ENCODE results near the gene ZNF512B. TPM values are rescaled to one million over a fixed set of nuclear protein-coding genes. Genes with fewer than 3 reads are reported as not detected.
"Not testable (repeated sequence)": the region's sequence is repeated elsewhere in the genome, so short reads cannot be mapped to it uniquely, and the experiment has no call there.

Gene ZNF512B
- total RNA-seq, 1 donor from 2014 or later, result 17.5 TPM

- Histone ChIP-seq H3K27me3 (no peaks in the 10 kb centered on the region), H3K4me1 (peaks cover 0 to 5% of the 10 kb centered on the region in 2 donors), H3K4me3 (no peak overlapping the region), H3K9me3 (no peaks in the 10 kb centered on the region), H3K36me3 (peaks cover 8 to 12% of the 10 kb centered on the region in 2 donors), H3K27ac (no peak overlapping the region)
- TF ChIP-seq CTCF (IDR thresholded peaks at IDR 0.05), result no peak
- DNase-seq (ENCODE audit: low spot score in 2 of 2), result no peak
- intact Hi-C loops (cut with DNase I), result no loop called here
Observed at GRCh38 chr20:63923651-63924050, 46.1 kb downstream of the ZNF512B start.

- no peaks in the 10 kb centered on the region for H3K9me3 ChIP-seq
- no peak overlapping the region for H3K27ac ChIP-seq
- intact Hi-C loops (cut with DNase I), result no loop called here
- no peak for TF ChIP-seq CTCF (IDR thresholded peaks at IDR 0.05)
- DNase-seq (ENCODE audit: low spot score in 2 of 2), result no peak
- peaks cover 0 to 8% of the 10 kb centered on the region in 2 donors for H3K36me3 ChIP-seq
- no peaks in the 10 kb centered on the region for H3K27me3 ChIP-seq
- H3K4me3 ChIP-seq, result no peak overlapping the region
- H3K4me1 ChIP-seq, result peaks cover 0 to 5% of the 10 kb centered on the region in 2 donors
Observed at GRCh38 chr20:63920226-63920625, 49.5 kb downstream of the ZNF512B start.

GRCh38 chr20:63919130-63919529 lies 50.6 kb downstream of the ZNF512B start:
- Histone ChIP-seq H3K27me3 (no peaks in the 10 kb centered on the region), H3K4me3 (no peak overlapping the region), H3K36me3 (peaks cover 0 to 8% of the 10 kb centered on the region in 2 donors), H3K4me1 (no peaks in the 10 kb centered on the region), H3K27ac (no peak overlapping the region), H3K9me3 (no peaks in the 10 kb centered on the region)
- no peak for TF ChIP-seq CTCF (IDR thresholded peaks at IDR 0.05)
- intact Hi-C loops (cut with DNase I), result no loop called here
- no peak for DNase-seq (ENCODE audit: low spot score in 2 of 2)

GRCh38 chr20:63917811-63918210 lies 51.9 kb downstream of the ZNF512B start:
- DNase-seq (ENCODE audit: low spot score in 2 of 2), result no peak
- Histone ChIP-seq H3K4me1 (no peaks in the 10 kb centered on the region), H3K36me3 (peaks cover 0 to 8% of the 10 kb centered on the region in 2 donors), H3K27ac (no peak overlapping the region), H3K9me3 (no peaks in the 10 kb centered on the region), H3K4me3 (no peak overlapping the region), H3K27me3 (no peaks in the 10 kb centered on the region)
- intact Hi-C loops (cut with DNase I), result no loop called here
- TF ChIP-seq CTCF (IDR thresholded peaks at IDR 0.05), result no peak

- DNase-seq (ENCODE audit: low spot score in 2 of 2); H3K27ac ChIP-seq; intact Hi-C loops (cut with DNase I); H3K36me3 ChIP-seq; H3K9me3 ChIP-seq; H3K27me3 ChIP-seq; H3K4me3 ChIP-seq; H3K4me1 ChIP-seq: not testable (repeated sequence)
Observed at GRCh38 chr20:63916371-63916939, 53.3 kb downstream of the ZNF512B start.

GRCh38 chr20:63915471-63915870 lies 54.3 kb downstream of the ZNF512B start:
- Histone ChIP-seq H3K9me3 (no peaks in the 10 kb centered on the region), H3K27me3 (no peaks in the 10 kb centered on the region), H3K27ac (no peak overlapping the region), H3K36me3 (peaks cover 0 to 5% of the 10 kb centered on the region in 2 donors), H3K4me3 (no peak overlapping the region), H3K4me1 (peaks cover 0 to 6% of the 10 kb centered on the region in 2 donors)
- intact Hi-C loops (cut with DNase I), result no loop called here
- no peak for TF ChIP-seq CTCF (IDR thresholded peaks at IDR 0.05)
- DNase-seq (ENCODE audit: low spot score in 2 of 2), result no peak
